Measurements from ENCODE around the gene CCDC80. TPM values are rescaled to one million over a fixed set of nuclear protein-coding genes. Genes with fewer than 3 reads are reported as not detected.

The CCDC80 gene
- total RNA-seq, 1 experiment from 2014 or later: 19.4 TPM

- POLR2A ChIA-PET: interaction anchor here (0.7 to 2.0 kb wide), 8 partner anchors 9 to 1725 kb away, joined by 3 to 7 read pairs (median 4); partner anchors contain the start of genes ATG3 and SLC35A5
- peaks cover 18% of the 10 kb centered on the region for H3K4me1 Mint-ChIP-seq (ENCODE audit: insufficient read depth, unreplicated experiment)
- intact Hi-C loops (cut with micrococcal nuclease): no loop called here
Observed at GRCh38 chr3:112688819-112689218, 47.9 kb upstream of the CCDC80 start.

GRCh38 chr3:112688085-112688769 is 47.3 kb upstream of the CCDC80 start:
- no peak for TF ChIP-seq CTCF (IDR thresholded peaks at IDR 0.05; ENCODE audit: unreplicated experiment)
- Mint-ChIP-seq H3K9me3 (ENCODE audit: unreplicated experiment) (no peaks in the 10 kb centered on the region), H3K36me3 (ENCODE audit: insufficient read depth, unreplicated experiment) (no peaks in the 10 kb centered on the region), H3K4me1 (ENCODE audit: insufficient read depth, unreplicated experiment) (peaks cover 18% of the 10 kb centered on the region), H3K27me3 (ENCODE audit: insufficient read depth, unreplicated experiment) (no peaks in the 10 kb centered on the region), H3K4me3 (ENCODE audit: unreplicated experiment) (no peak overlapping the region), H3K27ac (ENCODE audit: low read depth, unreplicated experiment) (no peak overlapping the region)
- BruUV-seq (replicated peaks): no TSS peak
- intact Hi-C loops (cut with micrococcal nuclease): no loop called here
- ChIA-PET CTCF (interaction anchor here (0.8 to 3.3 kb wide), 4 partner anchors 11 to 46 kb away, joined by 3 to 21 read pairs (median 4); no protein-coding TSS in a partner anchor), POLR2A (interaction anchor here (0.7 to 2.0 kb wide), 7 partner anchors 9 to 1726 kb away, joined by 3 to 7 read pairs (median 3); partner anchors contain the start of genes ATG3 and SLC35A5)
- DNase-seq (ENCODE audit: unreplicated experiment): no peak

More at GRCh38 chr3:112688819-112689218, 47.9 kb upstream of the CCDC80 start:
- H3K36me3 Mint-ChIP-seq (ENCODE audit: insufficient read depth, unreplicated experiment): no peaks in the 10 kb centered on the region
- H3K4me3 Mint-ChIP-seq (ENCODE audit: unreplicated experiment): no peak overlapping the region
- TF ChIP-seq CTCF (IDR thresholded peaks at IDR 0.05; ENCODE audit: unreplicated experiment): no peak
- no peaks in the 10 kb centered on the region for H3K9me3 Mint-ChIP-seq (ENCODE audit: unreplicated experiment)
- DNase-seq (ENCODE audit: unreplicated experiment): peak; percentile 36
- CTCF ChIA-PET: interaction anchor here (1.0 to 3.3 kb wide), 4 partner anchors 12 to 125 kb away, joined by 3 to 21 read pairs (median 4); no protein-coding TSS in a partner anchor
- no peaks in the 10 kb centered on the region for H3K27me3 Mint-ChIP-seq (ENCODE audit: insufficient read depth, unreplicated experiment)
- no TSS peak for BruUV-seq (replicated peaks)
- no peak overlapping the region for H3K27ac Mint-ChIP-seq (ENCODE audit: low read depth, unreplicated experiment)

GRCh38 chr3:112687616-112688015 is 46.7 kb upstream of the CCDC80 start:
- no peaks in the 10 kb centered on the region for H3K36me3 Mint-ChIP-seq (ENCODE audit: insufficient read depth, unreplicated experiment)
- CTCF ChIA-PET: interaction anchor here (0.8 to 3.3 kb wide), 3 partner anchors 19 to 47 kb away, joined by 3 to 21 read pairs (median 4); no protein-coding TSS in a partner anchor
- intact Hi-C loops (cut with micrococcal nuclease): no loop called here
- no peak for TF ChIP-seq CTCF (IDR thresholded peaks at IDR 0.05; ENCODE audit: unreplicated experiment)
- peaks cover 18% of the 10 kb centered on the region for H3K4me1 Mint-ChIP-seq (ENCODE audit: insufficient read depth, unreplicated experiment)
- BruUV-seq (replicated peaks): no TSS peak
- H3K27me3 Mint-ChIP-seq (ENCODE audit: insufficient read depth, unreplicated experiment): no peaks in the 10 kb centered on the region
- no peak for DNase-seq (ENCODE audit: unreplicated experiment)
- POLR2A ChIA-PET: interaction anchor here (1.8 kb wide), 2 partner anchors 10 to 93 kb away, joined by 3 to 7 read pairs; no protein-coding TSS in a partner anchor
- no peaks in the 10 kb centered on the region for H3K9me3 Mint-ChIP-seq (ENCODE audit: unreplicated experiment)
- H3K27ac Mint-ChIP-seq (ENCODE audit: low read depth, unreplicated experiment): no peak overlapping the region
- H3K4me3 Mint-ChIP-seq (ENCODE audit: unreplicated experiment): no peak overlapping the region

- no peaks in the 10 kb centered on the region for H3K9me3 Mint-ChIP-seq (ENCODE audit: unreplicated experiment)
- no peak overlapping the region for H3K4me3 Mint-ChIP-seq (ENCODE audit: unreplicated experiment)
- H3K36me3 Mint-ChIP-seq (ENCODE audit: insufficient read depth, unreplicated experiment): no peaks in the 10 kb centered on the region
- ChIA-PET CTCF (interaction anchor here (1.6 kb wide), 1 partner anchor 48 kb away, joined by 4 read pairs; no protein-coding TSS in a partner anchor), POLR2A (interaction anchor here (1.8 kb wide), 1 partner anchor 93 kb away, joined by 3 read pairs; no protein-coding TSS in a partner anchor)
- no peak overlapping the region for H3K27ac Mint-ChIP-seq (ENCODE audit: low read depth, unreplicated experiment)
- DNase-seq (ENCODE audit: unreplicated experiment): no peak
- H3K27me3 Mint-ChIP-seq (ENCODE audit: insufficient read depth, unreplicated experiment): no peaks in the 10 kb centered on the region
- H3K4me1 Mint-ChIP-seq (ENCODE audit: insufficient read depth, unreplicated experiment): peaks cover 19% of the 10 kb centered on the region
- BruUV-seq (replicated peaks): no TSS peak
- no peak for TF ChIP-seq CTCF (IDR thresholded peaks at IDR 0.05; ENCODE audit: unreplicated experiment)
- intact Hi-C loops (cut with micrococcal nuclease): no loop called here
Observed at GRCh38 chr3:112687211-112687610, 46.3 kb upstream of the CCDC80 start.
